Measurements from ENCODE around the gene RCAN2. TPM values are rescaled to one million over a fixed set of nuclear protein-coding genes. Genes with fewer than 3 reads are reported as not detected.

Gene RCAN2
- total and polyA plus RNA-seq, 2 experiments from 2014 or later: 6.0 to 9.3 TPM

- TF ChIP-seq, protein P1, sequence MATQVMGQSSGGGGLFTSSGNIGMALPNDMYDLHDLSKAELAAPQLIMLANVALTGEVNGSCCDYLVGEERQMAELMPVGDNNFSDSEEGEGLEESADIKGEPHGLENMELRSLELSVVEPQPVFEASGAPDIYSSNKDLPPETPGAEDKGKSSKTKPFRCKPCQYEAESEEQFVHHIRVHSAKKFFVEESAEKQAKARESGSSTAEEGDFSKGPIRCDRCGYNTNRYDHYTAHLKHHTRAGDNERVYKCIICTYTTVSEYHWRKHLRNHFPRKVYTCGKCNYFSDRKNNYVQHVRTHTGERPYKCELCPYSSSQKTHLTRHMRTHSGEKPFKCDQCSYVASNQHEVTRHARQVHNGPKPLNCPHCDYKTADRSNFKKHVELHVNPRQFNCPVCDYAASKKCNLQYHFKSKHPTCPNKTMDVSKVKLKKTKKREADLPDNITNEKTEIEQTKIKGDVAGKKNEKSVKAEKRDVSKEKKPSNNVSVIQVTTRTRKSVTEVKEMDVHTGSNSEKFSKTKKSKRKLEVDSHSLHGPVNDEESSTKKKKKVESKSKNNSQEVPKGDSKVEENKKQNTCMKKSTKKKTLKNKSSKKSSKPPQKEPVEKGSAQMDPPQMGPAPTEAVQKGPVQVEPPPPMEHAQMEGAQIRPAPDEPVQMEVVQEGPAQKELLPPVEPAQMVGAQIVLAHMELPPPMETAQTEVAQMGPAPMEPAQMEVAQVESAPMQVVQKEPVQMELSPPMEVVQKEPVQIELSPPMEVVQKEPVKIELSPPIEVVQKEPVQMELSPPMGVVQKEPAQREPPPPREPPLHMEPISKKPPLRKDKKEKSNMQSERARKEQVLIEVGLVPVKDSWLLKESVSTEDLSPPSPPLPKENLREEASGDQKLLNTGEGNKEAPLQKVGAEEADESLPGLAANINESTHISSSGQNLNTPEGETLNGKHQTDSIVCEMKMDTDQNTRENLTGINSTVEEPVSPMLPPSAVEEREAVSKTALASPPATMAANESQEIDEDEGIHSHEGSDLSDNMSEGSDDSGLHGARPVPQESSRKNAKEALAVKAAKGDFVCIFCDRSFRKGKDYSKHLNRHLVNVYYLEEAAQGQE (IDR thresholded peaks at IDR 0.05; ENCODE audit: unreplicated experiment): no peak
- TF ChIP-seq EZH2phosphoT487 (IDR thresholded peaks at IDR 0.05; ENCODE audit: unreplicated experiment): no peak
- TF ChIP-seq EZH2 (IDR thresholded peaks at IDR 0.05; ENCODE audit: low read depth, unreplicated experiment): no peak
- TF ChIP-seq NANOG (IDR thresholded peaks at IDR 0.05; ENCODE audit: borderline replicate concordance): no peak
- TF ChIP-seq STAT1 (IDR thresholded peaks at IDR 0.05; ENCODE audit: unreplicated experiment): no peak
Measured at GRCh38 chr6:46254331-46254730, 236.9 kb downstream of the RCAN2 start (continued).

DNA sequence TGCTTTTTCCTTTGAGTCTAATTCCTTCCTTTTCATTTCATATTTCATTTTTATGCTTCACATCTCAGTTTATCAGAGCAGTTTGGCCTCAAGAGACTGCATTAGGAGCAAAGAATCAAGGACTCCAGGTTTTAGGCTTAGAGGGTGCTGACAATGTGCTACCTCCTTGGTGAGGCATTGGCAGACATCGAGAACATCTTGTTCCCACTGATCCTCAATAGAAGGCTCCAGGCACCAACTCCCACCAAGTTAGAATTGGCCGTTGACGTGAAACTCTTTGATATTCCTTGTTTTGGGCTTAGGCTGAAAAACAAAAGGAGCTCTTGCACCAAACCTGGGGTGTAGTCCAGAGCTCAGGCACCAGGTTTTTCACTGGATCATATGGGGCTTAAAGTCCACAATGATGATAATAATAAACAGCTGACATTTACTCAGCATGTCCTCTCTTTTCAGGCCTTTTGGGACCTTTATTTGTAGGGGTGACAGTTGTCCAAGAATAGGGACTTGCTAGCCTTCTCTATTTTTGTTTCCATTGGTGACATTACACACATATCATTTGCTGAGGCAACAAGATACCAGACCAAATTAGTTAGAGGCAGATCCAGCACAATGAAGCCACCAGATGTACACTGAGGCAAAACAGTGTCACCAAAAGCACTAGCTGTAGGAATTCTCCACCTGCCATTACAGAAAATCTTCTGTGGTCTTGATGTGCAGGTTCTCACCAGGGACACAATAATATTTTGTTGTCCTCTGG lies 239.5 kb downstream of the RCAN2 start:
- no peaks in the 10 kb centered on the region for H3K9me3 Mint-ChIP-seq
- Histone ChIP-seq H3K9me2 (ENCODE audit: insufficient read depth) (no peaks in the 10 kb centered on the region), H3K27me3 (ENCODE audit: insufficient read depth) (no peaks in the 10 kb centered on the region), H3F3A (replicated peaks; ENCODE audit: low read depth) (no peaks in the 10 kb centered on the region), H3K4me2 (no peak overlapping the region), H3K79me2 (replicated peaks; ENCODE audit: insufficient read depth) (no peaks in the 10 kb centered on the region), H3K4me3 (no peak overlapping the region), H2AFZ (no peak overlapping the region), H4K20me1 (replicated peaks; ENCODE audit: insufficient read depth) (no peaks in the 10 kb centered on the region), H3K36me3 (ENCODE audit: insufficient read depth) (no peaks in the 10 kb centered on the region), H3K4me1 (ENCODE audit: insufficient read depth) (no peaks in the 10 kb centered on the region), H3K27ac (ENCODE audit: low read depth) (no peak overlapping the region)
- DNase-seq (ENCODE audit: low spot score) (no peak), ATAC-seq (no peak)
- no peaks in the 10 kb centered on the region for H3K27me3 Mint-ChIP-seq (ENCODE audit: insufficient read depth, low read depth, poor library complexity)
- H3K4me3 Mint-ChIP-seq: no peak overlapping the region
- H3K27ac Mint-ChIP-seq: no peak overlapping the region
- H3K4me1 Mint-ChIP-seq: no peaks in the 10 kb centered on the region; the same call in 2 of the 3 replicates
- no peaks in the 10 kb centered on the region for H3K36me3 Mint-ChIP-seq (ENCODE audit: low read depth)
- TF ChIP-seq, protein P2, sequence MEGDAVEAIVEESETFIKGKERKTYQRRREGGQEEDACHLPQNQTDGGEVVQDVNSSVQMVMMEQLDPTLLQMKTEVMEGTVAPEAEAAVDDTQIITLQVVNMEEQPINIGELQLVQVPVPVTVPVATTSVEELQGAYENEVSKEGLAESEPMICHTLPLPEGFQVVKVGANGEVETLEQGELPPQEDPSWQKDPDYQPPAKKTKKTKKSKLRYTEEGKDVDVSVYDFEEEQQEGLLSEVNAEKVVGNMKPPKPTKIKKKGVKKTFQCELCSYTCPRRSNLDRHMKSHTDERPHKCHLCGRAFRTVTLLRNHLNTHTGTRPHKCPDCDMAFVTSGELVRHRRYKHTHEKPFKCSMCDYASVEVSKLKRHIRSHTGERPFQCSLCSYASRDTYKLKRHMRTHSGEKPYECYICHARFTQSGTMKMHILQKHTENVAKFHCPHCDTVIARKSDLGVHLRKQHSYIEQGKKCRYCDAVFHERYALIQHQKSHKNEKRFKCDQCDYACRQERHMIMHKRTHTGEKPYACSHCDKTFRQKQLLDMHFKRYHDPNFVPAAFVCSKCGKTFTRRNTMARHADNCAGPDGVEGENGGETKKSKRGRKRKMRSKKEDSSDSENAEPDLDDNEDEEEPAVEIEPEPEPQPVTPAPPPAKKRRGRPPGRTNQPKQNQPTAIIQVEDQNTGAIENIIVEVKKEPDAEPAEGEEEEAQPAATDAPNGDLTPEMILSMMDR (conservative IDR thresholded peaks at IDR 0.05; ENCODE audit: low read depth in 2 of 2): no peak
- TF ChIP-seq CREB1 (CRISPR knock-in tag; IDR thresholded peaks at IDR 0.05; ENCODE audit: low read depth) (no peak), JUNB (IDR thresholded peaks at IDR 0.05; ENCODE audit: unreplicated experiment) (no peak), POLR2AphosphoS5 (IDR thresholded peaks at IDR 0.05; ENCODE audit: low read depth) (no peak), NANOG (IDR thresholded peaks at IDR 0.05; ENCODE audit: borderline replicate concordance) (no peak), STAT1 (IDR thresholded peaks at IDR 0.05; ENCODE audit: unreplicated experiment) (no peak), EZH2phosphoT487 (IDR thresholded peaks at IDR 0.05; ENCODE audit: unreplicated experiment) (no peak), ZNF331 (CRISPR knock-in tag; IDR thresholded peaks at IDR 0.05; ENCODE audit: low read depth) (no peak)
- TF ChIP-seq, protein P3, sequence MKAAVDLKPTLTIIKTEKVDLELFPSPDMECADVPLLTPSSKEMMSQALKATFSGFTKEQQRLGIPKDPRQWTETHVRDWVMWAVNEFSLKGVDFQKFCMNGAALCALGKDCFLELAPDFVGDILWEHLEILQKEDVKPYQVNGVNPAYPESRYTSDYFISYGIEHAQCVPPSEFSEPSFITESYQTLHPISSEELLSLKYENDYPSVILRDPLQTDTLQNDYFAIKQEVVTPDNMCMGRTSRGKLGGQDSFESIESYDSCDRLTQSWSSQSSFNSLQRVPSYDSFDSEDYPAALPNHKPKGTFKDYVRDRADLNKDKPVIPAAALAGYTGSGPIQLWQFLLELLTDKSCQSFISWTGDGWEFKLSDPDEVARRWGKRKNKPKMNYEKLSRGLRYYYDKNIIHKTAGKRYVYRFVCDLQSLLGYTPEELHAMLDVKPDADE (IDR thresholded peaks at IDR 0.05): no peak
- TF ChIP-seq, protein P1 (IDR thresholded peaks at IDR 0.05; ENCODE audit: unreplicated experiment): no peak
